Left forelimb (tissue), 1 donor: Measurements from ENCODE around the gene IL21R.
A peak's percentile ranks its signal among the peaks of the same experiment; 100 is the strongest.

Experiments
- DNase-seq: peaks from one replicate; pipeline ENCODE4 v3.0.0-alpha.2; 2018; ENCODE audit warnings: low spot score

The IL21R gene

DNA sequence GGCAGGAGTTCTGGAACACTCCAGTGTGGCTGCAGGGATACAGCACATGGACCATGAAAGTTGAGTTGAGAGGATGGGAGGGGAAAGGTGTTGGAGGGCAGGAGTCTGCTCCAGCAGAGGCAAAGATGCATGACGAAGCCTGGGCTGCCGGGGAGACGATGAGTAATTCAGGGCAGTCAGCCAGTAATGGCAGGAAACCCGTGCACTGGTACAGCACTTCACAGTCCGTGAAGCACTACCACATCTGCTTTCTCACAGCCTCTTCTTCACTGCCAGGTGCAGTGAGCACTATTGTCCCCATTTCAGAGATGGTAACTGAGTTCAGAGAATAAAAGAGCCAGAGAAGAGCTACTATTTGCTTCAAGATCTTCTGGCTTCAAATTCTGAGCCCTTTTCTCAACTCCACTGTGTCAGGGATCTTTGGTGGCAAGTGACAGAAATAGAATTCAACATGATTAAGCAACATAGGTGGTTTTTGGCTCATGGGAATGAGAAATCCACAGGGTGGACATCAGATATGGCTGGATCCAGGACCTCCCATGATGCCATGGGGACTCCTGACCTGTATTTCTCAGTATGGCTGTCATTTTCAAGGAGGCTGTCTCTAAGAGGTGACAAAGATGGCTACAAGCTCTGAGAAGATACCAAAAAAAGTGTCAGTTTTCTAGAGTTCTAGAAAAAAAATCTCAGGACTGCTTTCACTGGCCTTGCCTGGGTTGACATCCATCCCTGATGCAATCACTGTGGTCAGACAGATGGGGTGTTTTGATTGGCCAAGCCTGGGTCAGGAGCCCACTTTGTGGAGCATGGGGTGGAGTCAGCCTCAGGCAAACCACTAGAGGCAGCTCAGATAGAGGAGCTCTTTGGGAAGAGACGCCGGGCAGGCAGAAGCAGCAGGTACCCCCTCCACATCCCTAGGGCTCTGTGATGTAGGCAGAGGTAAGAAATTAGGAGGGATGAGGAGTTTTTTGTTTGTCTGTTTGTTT, 24.7 kb downstream of the IL21R start:
- peak; percentile 28 for DNase-seq

DNA sequence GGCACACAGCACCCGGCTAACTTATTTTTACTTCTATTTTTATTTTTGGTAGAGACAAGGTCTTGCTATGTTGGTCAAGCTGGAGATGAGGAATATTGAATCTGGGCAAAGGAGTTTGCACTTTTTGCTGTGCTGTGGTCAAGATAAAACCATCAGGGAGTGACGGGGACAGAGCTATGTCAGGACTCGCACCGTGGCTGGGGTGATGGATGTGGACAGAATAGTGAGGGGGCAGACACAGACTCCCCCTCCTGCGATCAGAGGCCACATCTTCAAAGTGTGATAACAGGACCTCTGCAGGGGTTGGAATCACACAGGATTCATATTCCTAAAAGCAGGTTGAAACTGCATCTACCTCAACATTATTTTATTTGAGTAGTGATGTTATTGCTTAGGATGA, 25.6 kb downstream of the IL21R start:
- peak; percentile 12 for DNase-seq

GRCh38 chr16:27428026-27428785, 26.2 kb downstream of the IL21R start:
- peak; percentile 42 for DNase-seq

DNA sequence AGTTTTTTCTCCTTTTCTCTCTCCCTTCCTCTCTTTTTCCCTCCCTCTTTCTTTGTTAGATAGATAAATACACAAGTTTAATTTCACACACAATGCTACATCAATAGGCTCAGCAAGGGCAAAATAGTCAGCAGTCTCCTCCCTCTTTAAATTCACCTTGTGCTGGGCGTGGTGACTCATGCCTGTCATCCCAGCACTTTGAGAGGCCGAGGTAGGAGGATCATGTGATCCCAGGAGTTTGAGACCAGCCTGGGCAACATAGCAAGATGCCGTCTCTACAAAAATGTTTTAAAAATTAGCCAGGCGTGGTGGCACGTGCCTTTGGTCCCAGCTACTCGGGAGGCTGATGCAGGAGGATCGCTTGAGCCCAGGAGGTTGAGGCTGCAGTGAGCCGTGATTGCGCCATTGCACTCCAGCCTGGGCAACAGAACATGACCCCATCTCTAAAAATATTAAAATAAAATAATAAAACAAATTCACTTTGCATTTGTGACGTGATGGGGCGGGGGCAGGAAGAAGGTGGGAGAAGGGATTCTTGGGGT, 27.4 kb downstream of the IL21R start:
- DNase-seq: peak; percentile 18

DNA sequence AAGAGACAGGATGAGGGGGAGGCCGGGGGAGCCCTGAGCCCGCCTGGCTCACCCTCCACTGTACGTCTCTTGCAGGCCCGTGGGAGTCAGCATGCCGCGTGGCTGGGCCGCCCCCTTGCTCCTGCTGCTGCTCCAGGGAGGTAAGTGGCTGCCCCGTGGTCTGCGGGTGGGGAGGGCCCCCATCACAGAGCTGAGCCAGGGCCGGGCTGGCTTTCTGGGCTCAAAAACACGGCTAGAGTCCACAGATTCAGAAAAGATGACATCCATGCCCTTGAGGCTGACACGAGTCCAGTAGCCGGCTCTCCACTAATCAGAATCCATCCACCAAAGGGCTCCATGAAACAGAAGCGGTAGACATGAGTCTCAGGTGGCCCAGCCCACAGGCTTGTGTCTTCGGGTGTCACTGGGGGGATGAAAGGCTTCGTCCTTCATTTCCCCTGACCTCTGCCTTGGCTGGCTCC, 28.0 kb downstream of the IL21R start:
- DNase-seq: peak; percentile 40

DNA sequence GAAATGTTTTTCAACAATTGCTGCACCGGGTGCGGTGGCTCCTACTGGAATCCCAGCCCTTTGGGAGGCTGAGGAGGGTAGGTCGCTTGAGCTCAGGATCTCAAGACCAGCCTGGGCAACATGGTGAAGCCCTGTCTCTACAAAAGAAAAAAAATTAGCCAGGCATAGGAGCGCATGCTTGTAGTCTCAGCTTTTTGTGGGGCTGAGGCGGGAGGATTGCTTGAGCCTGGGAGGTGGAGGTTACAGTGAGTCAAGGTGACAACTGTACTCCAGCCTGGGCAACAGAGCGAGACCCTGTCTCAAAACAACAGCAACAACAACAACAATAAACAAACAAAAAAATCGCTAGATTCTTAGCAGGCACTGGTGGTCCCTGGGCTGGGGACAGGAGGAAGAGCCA, 28.5 kb downstream of the IL21R start:
- DNase-seq: no peak

GRCh38 chr16:27430923-27431484, 29.0 kb downstream of the IL21R start:
- DNase-seq: peak; percentile 63

- DNase-seq: peak; percentile 44
Observed at GRCh38 chr16:27431773-27432532, 30.0 kb downstream of the IL21R start.

- peak; percentile 22 for DNase-seq
Observed at GRCh38 chr16:27432558-27432957, 30.6 kb downstream of the IL21R start.

DNA sequence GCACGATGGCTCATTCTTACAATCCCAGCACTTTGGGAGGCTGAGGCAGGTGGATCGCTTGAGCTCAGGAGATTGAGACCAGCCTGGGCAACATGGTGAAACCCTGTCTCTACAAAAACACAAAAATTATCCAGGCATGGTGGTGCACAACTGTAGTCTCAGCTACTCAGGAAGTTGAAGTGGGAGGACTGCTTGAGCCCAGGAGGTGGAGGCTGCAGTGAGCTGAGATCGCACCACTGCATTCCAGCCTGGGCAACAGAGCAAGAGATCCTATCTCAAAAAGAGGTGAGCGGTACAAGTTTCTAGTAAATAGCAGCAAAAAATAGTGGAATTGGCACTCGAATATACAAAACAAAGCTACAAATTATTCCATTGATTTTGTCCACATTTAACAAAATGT, 31.2 kb downstream of the IL21R start:
- DNase-seq: peak; percentile 40

DNA sequence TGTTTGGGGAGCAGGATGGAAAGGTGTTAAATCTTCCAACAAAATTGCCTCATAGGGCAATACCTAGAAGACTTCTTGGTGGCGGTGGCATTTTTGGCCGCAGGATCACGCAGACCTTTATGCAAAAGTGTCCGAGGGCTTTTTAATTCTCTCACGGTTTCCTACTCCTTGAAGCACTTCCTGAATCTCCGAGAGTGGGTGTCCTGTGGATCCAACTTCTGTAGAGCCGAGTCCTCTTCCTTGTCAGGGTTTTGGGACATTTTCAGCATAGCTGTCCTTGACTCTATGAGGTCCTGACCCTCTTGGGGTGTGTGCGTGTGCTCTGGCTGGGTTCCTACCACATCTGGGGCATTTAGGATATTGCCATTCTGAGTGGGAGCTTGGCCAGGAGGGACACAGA, 31.7 kb downstream of the IL21R start:
- DNase-seq: no peak

GRCh38 chr16:27434141-27435051, 32.4 kb downstream of the IL21R start:
- DNase-seq: peak; percentile 38

- DNase-seq: peak; percentile 22
Observed at GRCh38 chr16:27435146-27435545, 33.2 kb downstream of the IL21R start.

- peak; percentile 31 for DNase-seq
Observed at GRCh38 chr16:27436065-27436464, 34.1 kb downstream of the IL21R start.

GRCh38 chr16:27436921-27437650, 35.1 kb downstream of the IL21R start:
- DNase-seq: peak; percentile 44

DNA sequence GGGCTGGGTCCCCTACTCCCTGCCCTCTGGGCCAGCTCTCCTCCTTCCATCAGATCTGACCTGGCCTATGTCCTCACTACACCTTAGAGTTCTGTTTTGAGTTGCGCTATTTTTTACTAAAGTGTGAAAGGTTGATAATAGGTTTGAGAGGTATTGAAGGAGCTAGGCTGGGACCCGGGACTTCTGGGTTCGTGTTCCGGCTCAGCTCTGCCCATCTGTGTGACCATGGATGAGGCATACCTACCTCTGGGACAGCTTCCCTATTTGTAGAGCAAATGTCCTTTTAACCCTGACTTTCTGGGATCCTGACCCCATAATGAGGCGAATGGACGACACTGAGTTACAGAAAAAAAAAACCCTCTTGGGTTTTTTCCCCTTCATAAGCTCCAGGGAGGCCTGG, 36.0 kb downstream of the IL21R start:
- peak; percentile 26 for DNase-seq

GRCh38 chr16:27439271-27440018, 37.5 kb downstream of the IL21R start:
- peak; percentile 42 for DNase-seq

DNA sequence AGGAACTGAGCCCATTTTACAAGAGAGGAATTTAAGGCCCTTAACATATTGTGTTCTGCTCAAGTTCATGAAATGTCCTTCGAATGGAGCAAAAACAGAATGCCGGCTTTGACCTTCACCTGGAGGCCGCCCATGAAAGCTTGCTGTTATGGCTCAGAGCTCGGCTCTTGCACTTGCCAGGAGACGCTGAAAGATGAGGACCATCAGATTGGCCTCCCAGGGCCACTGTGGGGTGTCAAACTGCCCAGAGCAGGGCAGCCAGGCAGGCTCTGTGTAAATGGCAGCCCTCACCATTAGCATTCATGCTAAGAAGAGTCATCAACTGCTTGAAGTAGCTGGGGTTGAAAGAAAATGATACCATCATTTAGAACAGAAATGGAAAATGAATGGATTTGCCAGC, 39.3 kb downstream of the IL21R start:
- peak; percentile 8 for DNase-seq

DNA sequence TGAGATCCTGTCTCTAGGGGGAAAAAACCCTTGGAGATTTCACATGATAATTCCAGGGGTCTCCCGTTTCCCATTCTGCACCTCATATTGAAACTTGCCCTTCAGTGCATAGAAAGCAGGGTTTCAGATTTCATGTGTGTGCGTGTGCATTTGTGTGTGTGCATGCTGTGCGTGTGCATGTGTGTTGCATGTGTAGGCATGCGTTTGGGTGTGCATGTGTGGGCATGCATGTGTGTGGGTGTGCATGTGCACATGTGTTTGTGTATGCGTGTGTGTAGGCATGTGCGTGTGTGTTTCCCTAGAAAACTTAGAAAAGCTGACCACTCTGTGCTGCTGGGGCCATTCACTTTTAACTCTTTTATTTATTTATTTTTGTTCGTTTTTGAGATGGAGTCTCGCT, 40.0 kb downstream of the IL21R start:
- DNase-seq: no peak
